NCI-H748 (cell line): ENCODE data around the gene PLPPR1.

ENCODE experiments used
- DNase-seq: peaks from one replicate; lab custom pipeline; 2025; ENCODE audit not compliant: unreplicated experiment; lab: John Stamatoyannopoulos, UW

Gene PLPPR1

GRCh38 chr9:101333926-101334702 lies 305.6 kb downstream of the PLPPR1 start:
- DNase-seq = no peak

GRCh38 chr9:101336091-101336490 lies 307.6 kb downstream of the PLPPR1 start:
- no peak for DNase-seq

DNA sequence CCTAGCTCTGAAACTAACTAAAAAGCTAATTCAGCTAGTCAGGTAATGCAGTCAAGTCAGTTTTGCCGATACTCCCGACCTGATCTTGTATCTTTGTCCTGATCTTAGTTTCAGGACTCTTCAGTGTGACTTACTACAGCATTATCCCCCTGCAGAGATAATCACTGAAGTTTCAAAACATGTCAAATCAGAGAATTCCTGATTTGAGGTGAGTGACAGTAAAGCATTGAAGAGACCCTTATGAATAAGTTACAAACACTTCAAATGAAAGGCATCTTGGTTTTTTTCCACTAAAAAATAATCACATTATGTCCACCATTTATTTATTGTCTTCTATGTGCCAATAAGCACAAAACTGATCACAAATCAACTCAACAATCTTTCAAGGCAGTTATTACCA lies 308.7 kb downstream of the PLPPR1 start:
- DNase-seq = no peak

DNA sequence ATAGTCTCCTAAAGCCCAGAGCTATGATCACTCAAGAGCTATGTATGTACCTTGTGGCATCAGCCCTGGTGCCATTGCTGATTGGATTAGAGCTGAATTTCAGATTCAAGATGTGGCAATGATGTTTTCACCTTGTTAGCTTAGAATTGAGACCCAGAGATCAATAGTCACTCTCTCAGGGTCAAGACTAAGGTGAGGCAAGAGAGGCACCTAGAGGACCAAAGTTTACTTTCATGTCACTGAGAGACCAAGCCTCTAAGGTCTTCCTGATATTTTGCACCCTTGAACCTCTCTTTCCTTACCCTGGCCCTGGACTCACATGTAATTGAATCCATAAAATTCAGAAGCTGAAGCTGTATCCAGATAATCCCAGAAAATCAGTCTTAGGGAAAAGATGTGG lies 313.4 kb downstream of the PLPPR1 start:
- no peak for DNase-seq

DNA sequence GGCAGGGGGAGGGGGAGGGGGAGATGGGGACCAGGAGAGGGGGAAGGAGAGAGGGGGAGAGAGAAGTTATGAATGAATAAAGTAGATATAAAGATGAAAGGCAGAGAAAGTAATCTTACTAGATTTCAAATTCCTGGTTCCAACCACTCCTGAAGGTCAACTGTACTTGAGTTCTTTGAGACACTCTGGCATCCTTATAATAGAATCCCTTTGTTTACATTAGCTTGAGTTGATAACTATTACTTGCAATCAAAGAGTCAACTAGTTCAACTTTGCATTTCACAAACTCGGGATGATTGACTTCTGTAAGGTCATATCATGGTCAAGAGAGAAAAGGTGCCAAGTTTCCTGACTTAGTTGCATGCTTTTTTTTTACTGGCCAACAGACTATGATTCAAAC lies 314.1 kb downstream of the PLPPR1 start:
- DNase-seq = no peak

DNA sequence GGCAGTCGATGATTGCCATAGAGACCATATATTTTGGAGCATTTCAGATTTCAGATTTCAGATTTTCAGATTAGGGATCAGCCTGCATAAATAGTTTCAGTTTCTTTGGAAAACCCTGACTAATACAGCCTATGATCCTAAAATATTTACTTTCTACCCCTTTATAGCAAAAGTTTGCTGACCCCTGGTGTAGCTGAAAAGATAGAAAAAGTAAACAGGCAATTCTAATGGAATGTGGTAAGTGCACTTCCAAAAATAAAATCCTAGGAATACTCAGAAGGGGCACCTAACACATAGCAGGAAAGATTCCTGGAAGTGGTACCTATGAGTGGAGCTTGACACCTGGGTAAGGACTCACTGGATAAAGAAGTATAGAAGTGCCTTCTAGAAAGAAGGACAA lies 321.8 kb downstream of the PLPPR1 start:
- no peak for DNase-seq

- DNase-seq = no peak
Observed at GRCh38 chr9:101352892-101353463, 324.5 kb downstream of the PLPPR1 start.

DNA sequence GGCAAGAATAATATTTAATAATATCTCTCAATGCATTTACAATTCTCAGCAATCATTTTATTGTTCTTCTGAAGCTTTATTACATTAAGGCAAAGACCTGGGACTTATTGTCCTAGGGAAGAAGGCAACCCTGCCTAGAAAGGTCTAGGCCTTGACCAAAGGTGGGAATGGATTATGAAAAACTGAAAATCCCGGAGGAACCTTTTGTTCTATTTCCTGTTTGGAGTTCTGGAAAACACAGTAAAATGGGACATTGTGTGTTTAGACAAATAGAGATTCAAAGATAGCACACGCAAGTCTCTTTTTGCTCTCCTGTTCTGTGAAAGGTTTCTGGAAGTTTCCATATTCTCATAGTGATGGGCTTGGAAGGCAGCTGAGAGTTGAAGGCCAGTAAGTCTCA lies 325.2 kb downstream of the PLPPR1 start:
- no peak for DNase-seq

GRCh38 chr9:101354143-101354764 lies 325.7 kb downstream of the PLPPR1 start:
- no peak for DNase-seq

GRCh38 chr9:101354765-101355708 lies 326.5 kb downstream of the PLPPR1 start:
- no peak for DNase-seq

- no peak for DNase-seq
Observed at GRCh38 chr9:101356619-101357018, 328.1 kb downstream of the PLPPR1 start.

DNA sequence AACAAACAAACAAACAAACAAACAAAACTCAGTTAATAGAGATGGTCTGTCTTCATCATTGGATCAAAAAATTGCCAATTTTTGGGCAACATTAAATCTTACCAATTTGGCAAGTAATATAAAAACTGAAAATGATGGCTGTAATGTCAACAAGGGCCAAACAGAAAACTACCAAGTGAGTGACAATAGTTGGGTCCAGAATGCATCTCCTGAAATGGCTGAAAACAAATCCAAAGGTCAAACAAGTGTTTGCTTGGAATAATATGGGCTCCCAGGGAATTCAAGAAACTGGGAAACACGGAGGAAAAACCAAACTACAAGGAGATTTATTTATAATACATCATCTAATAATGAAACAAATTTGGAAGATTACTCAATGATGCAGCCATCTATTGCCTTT lies 331.2 kb downstream of the PLPPR1 start:
- no peak for DNase-seq

DNA sequence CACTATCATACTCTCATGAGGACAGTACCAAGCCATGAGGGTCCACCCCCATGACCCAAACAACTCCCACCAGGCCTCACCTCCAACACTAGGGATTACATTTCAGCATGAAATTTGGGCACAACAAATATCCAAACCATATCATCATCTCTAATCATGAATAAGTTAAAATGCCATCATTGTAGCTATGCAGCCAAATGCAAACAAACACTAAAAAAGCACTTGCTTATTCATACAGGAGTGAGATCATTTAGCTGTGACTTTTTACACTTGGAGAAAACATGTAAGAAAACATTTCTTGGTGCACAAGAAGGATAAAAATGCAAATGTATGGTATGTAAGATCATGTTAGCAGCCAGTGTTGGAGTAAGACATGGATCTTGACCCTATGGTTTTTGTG lies 332.1 kb downstream of the PLPPR1 start:
- DNase-seq = no peak

- DNase-seq = no peak
Observed at GRCh38 chr9:101362450-101362849, 333.9 kb downstream of the PLPPR1 start.

DNA sequence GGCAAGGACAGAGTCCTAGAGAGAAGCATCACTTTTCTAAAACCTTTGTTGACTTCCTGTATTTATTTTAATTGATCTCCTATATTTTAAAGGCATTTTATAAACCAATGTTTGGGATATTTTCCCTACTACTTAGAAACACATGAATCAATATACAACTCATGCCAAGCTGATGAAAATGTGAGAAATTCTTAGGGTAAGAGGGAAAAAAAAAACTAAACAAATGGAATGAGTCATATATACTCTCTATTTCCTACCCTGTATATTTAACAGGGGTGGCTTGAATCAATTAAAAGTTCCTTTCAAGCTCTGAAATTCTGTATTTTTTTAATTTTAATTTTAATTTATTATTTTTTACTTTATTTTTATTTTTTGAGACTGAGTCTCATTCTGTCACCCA lies 336.7 kb downstream of the PLPPR1 start:
- no peak for DNase-seq

GRCh38 chr9:101366038-101366756 lies 337.7 kb downstream of the PLPPR1 start:
- no peak for DNase-seq

- no peak for DNase-seq
Observed at GRCh38 chr9:101367323-101367722, 338.8 kb downstream of the PLPPR1 start.

- DNase-seq = no peak
Observed at GRCh38 chr9:101369286-101369685, 340.8 kb downstream of the PLPPR1 start.

DNA sequence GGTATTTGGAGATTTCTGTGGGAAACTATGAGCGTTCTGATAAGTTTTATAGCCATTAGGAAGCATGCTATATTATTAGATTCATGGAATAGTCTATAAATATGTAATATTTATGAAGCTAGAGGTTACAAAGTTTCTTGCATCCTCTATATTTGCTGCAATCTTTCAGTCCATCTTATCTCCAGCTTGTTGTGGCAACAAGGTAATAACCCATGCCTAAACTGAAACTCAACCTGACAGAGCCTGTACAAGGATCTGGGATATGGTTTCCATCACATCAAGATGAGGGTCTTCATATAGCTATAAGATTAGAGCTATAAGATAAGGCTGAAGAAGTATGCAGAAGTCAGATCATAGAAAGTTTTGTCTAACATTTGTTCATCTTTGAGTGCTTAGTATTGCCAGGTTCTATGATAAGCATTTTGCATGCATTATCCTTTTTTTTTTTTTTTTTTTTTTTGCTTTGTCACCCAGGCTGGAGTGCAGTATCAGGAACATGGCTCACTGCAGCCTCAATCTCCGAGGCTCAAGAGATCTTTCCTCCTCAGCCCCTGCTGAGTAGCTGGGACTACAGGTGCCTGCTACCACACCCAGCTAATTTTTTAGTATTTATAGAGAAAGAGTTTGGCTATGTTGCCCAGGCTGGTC lies 341.5 kb downstream of the PLPPR1 start:
- no peak for DNase-seq

DNA sequence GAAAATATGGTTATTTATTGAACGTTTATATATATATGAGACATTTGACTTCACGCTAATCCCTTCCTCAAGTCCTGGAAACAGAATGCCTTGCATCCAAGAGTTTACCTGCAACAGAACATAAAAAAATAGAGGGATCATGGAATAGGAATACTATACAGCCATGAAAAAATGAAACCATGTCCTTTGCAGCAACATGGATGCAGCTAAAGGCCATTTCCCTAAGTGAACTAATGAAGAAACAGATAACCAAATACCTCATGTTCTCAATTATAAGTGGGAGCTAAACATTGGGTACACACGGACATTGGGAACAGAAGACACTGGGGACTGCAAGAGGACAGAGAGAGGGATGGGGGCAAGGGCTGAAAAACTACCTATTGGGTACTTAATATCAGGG lies 343.3 kb downstream of the PLPPR1 start:
- no peak for DNase-seq
